Cardiac muscle cell (in vitro differentiated cells and primary cell): ENCODE measurements around the gene ECSCR. TPM values are rescaled to one million over a fixed set of nuclear protein-coding genes. Genes with fewer than 3 reads are reported as not detected.
"Not testable (repeated sequence)": the region's sequence is repeated elsewhere in the genome, so short reads cannot be mapped to it uniquely, and the experiment has no call there.

Experiments used
- DNase-seq, 2 donors: peaks; one replicate each; pipeline versions ENCODE4 v3.0.0 to v3.0.0-alpha.2; 2010 to 2017; ENCODE audit warnings: low read depth in 1 of 2, low spot score in 1 of 2
- H3K27ac ChIP-seq: fragments of 200-600 bp; sonication (generic); 2 replicates; pipeline ENCODE4 v1.5.1; 2016
- H3K27me3 ChIP-seq: fragments of 200-600 bp; sonication (generic); 2 replicates; pipeline ENCODE4 v1.6.0; 2016; ENCODE audit warnings: control low read depth
- H3K36me3 ChIP-seq: fragments of 200-600 bp; sonication (generic); 2 replicates; pipeline ENCODE4 v1.5.1; 2016; ENCODE audit warnings: control low read depth
- H3K4me1 ChIP-seq: fragments of 200-600 bp; sonication (generic); 2 replicates; pipeline ENCODE4 v1.8.1; 2017; ENCODE audit warnings: low read depth, mild to moderate bottlenecking, mixed run types
- H3K4me3 ChIP-seq: fragments of 200-600 bp; sonication (generic); 2 replicates; pipeline ENCODE4 v1.5.1; 2016; ENCODE audit warnings: mild to moderate bottlenecking
- H3K9me3 ChIP-seq: fragments of 200-600 bp; sonication (generic); 2 replicates; pipeline ENCODE4 v1.5.1; 2017; ENCODE audit warnings: low read depth, mild to moderate bottlenecking, control low read depth
- CTCF ChIP-seq: IDR thresholded peaks from 2 replicates; pipeline ENCODE4 v1.5.1; 2012; ENCODE audit warnings: low read depth, mild to moderate bottlenecking, low read length
- polyA plus RNA-seq: library from polyadenylated mRNA; unstranded; fragments of >200 nt; fragmentation: Nextera tagmentation; extraction: Ambion mirVana; gene quantifications from 2 replicates; pipeline ENCODE4 v1.2.1, GENCODE V29; 2016
- total RNA-seq: library from RNA; depleted of rRNA; stranded (reverse); fragments of >200 nt; gene quantifications from 2 replicates; pipeline ENCODE4 v1.2.3, GENCODE V29; 2016

Gene ECSCR
- total and polyA plus RNA-seq, 2 experiments from 2014 or later = 0.97 TPM; not detected in 1

GRCh38 chr5:139445325-139446170, 17.0 kb downstream of the ECSCR start:
- TF ChIP-seq CTCF = no peak
- no peaks in the 10 kb centered on the region for H3K27me3 ChIP-seq
- H3K27ac ChIP-seq = peak overlapping the region; percentile 85
- DNase-seq = peak; percentile 64 to 89
- peaks cover 24% of the 10 kb centered on the region for H3K4me1 ChIP-seq
- H3K4me3 ChIP-seq = no peak overlapping the region
- H3K9me3 ChIP-seq = no peaks in the 10 kb centered on the region
- H3K36me3 ChIP-seq = no peaks in the 10 kb centered on the region

- Histone ChIP-seq H3K4me1 (peaks cover 28% of the 10 kb centered on the region), H3K9me3 (no peaks in the 10 kb centered on the region), H3K4me3 (no peak overlapping the region), H3K27ac (no peak overlapping the region), H3K36me3 (no peaks in the 10 kb centered on the region), H3K27me3 (no peaks in the 10 kb centered on the region)
- DNase-seq = peak in 1 of 2 donors; percentile 45
- no peak for TF ChIP-seq CTCF
These were observed 18.6 kb downstream of the ECSCR start for GRCh38 chr5:139443831-139444453.

- not testable (repeated sequence) for H3K27ac ChIP-seq, H3K36me3 ChIP-seq, DNase-seq, H3K4me3 ChIP-seq, H3K9me3 ChIP-seq, H3K4me1 ChIP-seq, H3K27me3 ChIP-seq
These were observed 22.1 kb downstream of the ECSCR start for GRCh38 chr5:139440416-139440815.

- no peak for TF ChIP-seq CTCF
- peaks cover 15% of the 10 kb centered on the region for H3K36me3 ChIP-seq
- DNase-seq = peak; percentile 93 to 96
- peak within 1 kb of the TSS; percentile 76 for H3K4me3 ChIP-seq
- peak within 1 kb of the TSS; percentile 95 for H3K27ac ChIP-seq
- peaks cover 4% of the 10 kb centered on the region for H3K4me1 ChIP-seq
- H3K9me3 ChIP-seq = no peaks in the 10 kb centered on the region
- H3K27me3 ChIP-seq = no peaks in the 10 kb centered on the region
These were observed 23.3 kb downstream of the ECSCR start, which contains the start of gene DNAJC18 for GRCh38 chr5:139439013-139439903. Gene DNAJC18 (minus strand): TSS chr5:139439525. CDS start chr5:139439445, 80 bp downstream.

GRCh38 chr5:139438707-139439012, 23.9 kb downstream of the ECSCR start:
- H3K4me1 ChIP-seq = peaks cover 4% of the 10 kb centered on the region
- peak overlapping the region; percentile 95 for H3K27ac ChIP-seq
- H3K36me3 ChIP-seq = peaks cover 19% of the 10 kb centered on the region
- peak overlapping the region; percentile 76 for H3K4me3 ChIP-seq
- TF ChIP-seq CTCF = no peak
- no peaks in the 10 kb centered on the region for H3K27me3 ChIP-seq
- no peak for DNase-seq
- no peaks in the 10 kb centered on the region for H3K9me3 ChIP-seq
